IMR-90 (cell line): ENCODE results near the gene HAVCR2. TPM values are rescaled to one million over a fixed set of nuclear protein-coding genes. Genes with fewer than 3 reads are reported as not detected.

ENCODE experiments used
- ATAC-seq: fragments of 200-7000 bp; cut with Tn5 transposase; 2 replicates; pipeline ENCODE4 v1.9.1; 2020; ENCODE audit warnings: low read depth, mild to moderate bottlenecking, moderate library complexity
- BruUV-seq: library from RNA; stranded (reverse); fragments of 400-500 nt; replicated peaks from 2 replicates; lab custom pipeline; 2021; lab: Mats Ljungman, UMichigan
- CTCF ChIA-PET: fragments of 300-600 bp; formaldehyde crosslinking; extraction: SDS; loops from one replicate; lab custom pipeline; 2021; ENCODE audit warnings: antibody characterized with exemption; lab: Yijun Ruan, JAX
- POLR2A ChIA-PET: fragments of 300-600 bp; sonication (Branson Sonifier 250); formaldehyde crosslinking; loops from one replicate; lab custom pipeline; 2022; ENCODE audit warnings: antibody characterized with exemption; ENCODE audit not compliant: unreplicated experiment; lab: Charles Lee
- DNase-seq: peaks from one replicate; pipeline ENCODE4 v3.0.0; 2013
- H2AFZ ChIP-seq: replicated peaks from 2 replicates; pipeline ENCODE3; 2013; ENCODE audit warnings: low read length, mild to moderate bottlenecking; ENCODE audit not compliant: poor library complexity
- H2AK5ac ChIP-seq: 2 replicates; pipeline ENCODE4 v1.6.1; 2013; ENCODE audit warnings: low read depth, low read length, inconsistent platforms
- H2AK9ac ChIP-seq: replicated peaks from 2 replicates; pipeline ENCODE3; 2013; ENCODE audit warnings: mild to moderate bottlenecking, low read depth, low read length, moderate library complexity; ENCODE audit not compliant: poor library complexity
- H2BK120ac ChIP-seq: 2 replicates; pipeline ENCODE4 v1.6.1; 2013; ENCODE audit warnings: low read depth, low read length, inconsistent platforms
- H2BK15ac ChIP-seq: 3 replicates; pipeline ENCODE4 v1.6.1; 2013; ENCODE audit warnings: low read depth, low read length, inconsistent platforms
- H2BK20ac ChIP-seq: 2 replicates; pipeline ENCODE4 v1.6.1; 2013; ENCODE audit warnings: low read depth, mild to moderate bottlenecking, inconsistent platforms, low read length, moderate library complexity
- H2BK5ac ChIP-seq: 2 replicates; pipeline ENCODE4 v1.6.1; 2013; ENCODE audit warnings: mild to moderate bottlenecking, low read depth, low read length, inconsistent platforms; ENCODE audit not compliant: poor library complexity, severe bottlenecking
- H3K14ac ChIP-seq: replicated peaks from 2 replicates; pipeline ENCODE4 v1.6.1; 2013; ENCODE audit warnings: low read depth, low read length, inconsistent platforms
- H3K18ac ChIP-seq: 2 replicates; pipeline ENCODE4 v1.6.1; 2013; ENCODE audit warnings: low read depth, low read length, control low read depth
- H3K23ac ChIP-seq: 2 replicates; pipeline ENCODE4 v1.6.1; 2013; ENCODE audit warnings: low read depth, low read length, inconsistent platforms
- H3K27ac ChIP-seq: 2 replicates; pipeline ENCODE4 v1.5.1; 2013; ENCODE audit warnings: mild to moderate bottlenecking, control low read depth, low read length; ENCODE audit not compliant: insufficient read depth
- H3K27me3 ChIP-seq: 2 replicates; pipeline ENCODE4 v1.6.1; 2013; ENCODE audit warnings: low read length; ENCODE audit not compliant: control insufficient read depth, insufficient read depth
- H3K36me3 ChIP-seq: 2 replicates; pipeline ENCODE4 v1.6.1; 2013; ENCODE audit warnings: low read length, mixed read lengths; ENCODE audit not compliant: control insufficient read depth, insufficient read depth
- H3K4ac ChIP-seq: 2 replicates; pipeline ENCODE4 v1.6.1; 2013; ENCODE audit warnings: low read depth, low read length, inconsistent platforms
- H3K4me1 ChIP-seq: 2 replicates; pipeline ENCODE4 v1.6.1; 2013; ENCODE audit warnings: low read length, mixed read lengths; ENCODE audit not compliant: control insufficient read depth, insufficient read depth
- H3K4me2 ChIP-seq: 2 replicates; pipeline ENCODE4 v1.6.1; 2013; ENCODE audit warnings: low read depth, mild to moderate bottlenecking, control low read depth, low read length, moderate library complexity
- H3K4me3 ChIP-seq: 2 replicates; pipeline ENCODE4 v1.5.1; 2013; ENCODE audit warnings: low read depth, mild to moderate bottlenecking, control low read depth, low read length, moderate library complexity; ENCODE audit not compliant: insufficient read depth
- H3K56ac ChIP-seq: 2 replicates; pipeline ENCODE4 v1.6.1; 2013; ENCODE audit warnings: low read length, inconsistent platforms; ENCODE audit not compliant: insufficient read depth; ENCODE audit errors: extremely low read depth
- H3K79me1 ChIP-seq, 2 experiments: 2 replicates each; pipeline ENCODE4 v1.6.1; 2013; ENCODE audit warnings: low read length in 2 of 2, inconsistent platforms in 1 of 2, low read depth in 1 of 2
- H3K9ac ChIP-seq: 2 replicates; pipeline ENCODE4 v1.6.1; 2013; ENCODE audit warnings: low read depth, low read length, control low read depth
- H3K9me1 ChIP-seq: 2 replicates; pipeline ENCODE4 v1.6.1; 2013; ENCODE audit warnings: low read length, inconsistent platforms; ENCODE audit not compliant: insufficient read depth
- H3K9me3 ChIP-seq: 2 replicates; pipeline ENCODE4 v1.6.1; 2013; ENCODE audit warnings: low read length; ENCODE audit not compliant: control insufficient read depth, insufficient read depth
- H4K20me1 ChIP-seq: 2 replicates; pipeline ENCODE4 v1.6.1; 2013; ENCODE audit warnings: low read length, inconsistent platforms; ENCODE audit not compliant: insufficient read depth
- H4K5ac ChIP-seq: 2 replicates; pipeline ENCODE4 v1.6.1; 2013; ENCODE audit warnings: mild to moderate bottlenecking, low read depth, low read length, control low read depth
- H4K8ac ChIP-seq, 2 experiments: 2 replicates each; pipeline ENCODE4 v1.6.1; 2013; ENCODE audit warnings: low read depth in 2 of 2, low read length in 2 of 2, control low read depth in 1 of 2, inconsistent platforms in 1 of 2
- H4K91ac ChIP-seq: 2 replicates; pipeline ENCODE4 v1.6.1; 2013; ENCODE audit warnings: low read depth, low read length, inconsistent platforms; ENCODE audit not compliant: insufficient read depth
- MXI1 ChIP-seq: IDR thresholded peaks from 2 replicates; pipeline ENCODE4 v1.6.1; 2012; ENCODE audit warnings: low read depth, mild to moderate bottlenecking, low read length, moderate library complexity, borderline replicate concordance
- RAD21 ChIP-seq: IDR thresholded peaks from 2 replicates; pipeline ENCODE4 v1.6.1; 2012; ENCODE audit warnings: low read length, improper control_type of control experiment
- SMC3 ChIP-seq: fragments of 150-350 bp; IDR thresholded peaks from 2 replicates; pipeline ENCODE4 v1.6.1; 2016; ENCODE audit warnings: low read depth, mild to moderate bottlenecking, antibody characterized with exemption, low read length, moderate library complexity
- WGBS, 2 experiments: methylation state at CpG; one replicate each; pipeline versions ENCODE4 v1.1.5 to v1.1.7; 2013; ENCODE audit warnings: missing lambda C conversion rate in 2 of 2; ENCODE audit not compliant: insufficient read length in 1 of 2; ENCODE audit errors: extremely low coverage in 2 of 2; 5-methylcytosine and 5-hydroxymethylcytosine counted together
- dilution Hi-C: fragments of 300-500 bp; cut with HindIII; formaldehyde crosslinking; loops from one replicate; pipeline ENCODE4 v1.14.3; 2018; ENCODE audit warnings: low sequenced_read_pairs; ENCODE audit not compliant: unreplicated experiment
- in situ Hi-C: fragments of 300-500 bp; cut with MboI; formaldehyde crosslinking; loops from 3 replicates; pipeline ENCODE4 v1.14.3; 2019; ENCODE audit warnings: low sequenced_read_pairs, inconsistent platforms, mixed read lengths
- intact Hi-C: fragments of 100-400 bp; cut with micrococcal nuclease; formaldehyde crosslinking; loops from 2 replicates; pipeline ENCODE4 v1.10.0; 2022
- polyA plus RNA-seq, 3 experiments: library from polyadenylated mRNA; depleted of rRNA; stranded (reverse); fragments of >200 nt; gene quantifications; 2 replicates each; pipeline ENCODE4 v1.2.3, GENCODE V29; 2012; ENCODE audit warnings: low replicate concordance in 1 of 3
- total RNA-seq: library from RNA; depleted of rRNA; stranded (reverse); fragments of >200 nt; gene quantifications from 2 replicates; pipeline ENCODE4 v1.2.3, GENCODE V29; 2012
- TF ChIP-seq, protein P1 (sequence below): conservative IDR thresholded peaks from 2 replicates; pipeline ENCODE4 v1.5.1; 2012; ENCODE audit warnings: mild to moderate bottlenecking, low read depth, low read length, improper control_type of control experiment

Gene HAVCR2
- total and polyA plus RNA-seq, 2 of the 4 experiments (the other 2 are of a cell fraction), result under 0.01 to 0.07 TPM

GRCh38 chr5:157148734-157149615 is 40.1 kb upstream of the HAVCR2 start:
- Histone ChIP-seq H3K9ac (no peak overlapping the region), H3K79me1 (no peaks in the 10 kb centered on the region), H3K56ac (no peak overlapping the region), H3K4ac (no peak overlapping the region), H3K9me3 (no peaks in the 10 kb centered on the region), H3K14ac (no peak overlapping the region), H3K9me1 (no peaks in the 10 kb centered on the region), H2AFZ (no peak overlapping the region), H3K27ac (no peak overlapping the region), H2AK5ac (no peak overlapping the region), H2BK120ac (no peak overlapping the region), H3K27me3 (no peaks in the 10 kb centered on the region; the same call in 1 of the 2 replicates), H2BK5ac (no peak overlapping the region), H4K91ac (no peak overlapping the region), H2BK20ac (no peak overlapping the region), H3K4me2 (no peak overlapping the region), H3K23ac (no peak overlapping the region), H3K4me1 (no peaks in the 10 kb centered on the region), H3K4me3 (no peak overlapping the region), H2AK9ac (no peak overlapping the region), H4K5ac (no peak overlapping the region), H4K8ac (no peak overlapping the region), H4K20me1 (no peaks in the 10 kb centered on the region), H3K36me3 (no peaks in the 10 kb centered on the region), H3K18ac (no peak overlapping the region), H2BK15ac (no peak overlapping the region)
- dilution Hi-C loops, result no loop called here
- TF ChIP-seq RAD21, result peak; percentile 68
- TF ChIP-seq, protein P1, sequence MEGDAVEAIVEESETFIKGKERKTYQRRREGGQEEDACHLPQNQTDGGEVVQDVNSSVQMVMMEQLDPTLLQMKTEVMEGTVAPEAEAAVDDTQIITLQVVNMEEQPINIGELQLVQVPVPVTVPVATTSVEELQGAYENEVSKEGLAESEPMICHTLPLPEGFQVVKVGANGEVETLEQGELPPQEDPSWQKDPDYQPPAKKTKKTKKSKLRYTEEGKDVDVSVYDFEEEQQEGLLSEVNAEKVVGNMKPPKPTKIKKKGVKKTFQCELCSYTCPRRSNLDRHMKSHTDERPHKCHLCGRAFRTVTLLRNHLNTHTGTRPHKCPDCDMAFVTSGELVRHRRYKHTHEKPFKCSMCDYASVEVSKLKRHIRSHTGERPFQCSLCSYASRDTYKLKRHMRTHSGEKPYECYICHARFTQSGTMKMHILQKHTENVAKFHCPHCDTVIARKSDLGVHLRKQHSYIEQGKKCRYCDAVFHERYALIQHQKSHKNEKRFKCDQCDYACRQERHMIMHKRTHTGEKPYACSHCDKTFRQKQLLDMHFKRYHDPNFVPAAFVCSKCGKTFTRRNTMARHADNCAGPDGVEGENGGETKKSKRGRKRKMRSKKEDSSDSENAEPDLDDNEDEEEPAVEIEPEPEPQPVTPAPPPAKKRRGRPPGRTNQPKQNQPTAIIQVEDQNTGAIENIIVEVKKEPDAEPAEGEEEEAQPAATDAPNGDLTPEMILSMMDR, result peak; percentile 84
- peak; percentile 51 for TF ChIP-seq SMC3
- TF ChIP-seq MXI1, result no peak
- 79% methylated on average over 2 of the region's 14 CpGs; no CpG with 5 or more reads in 1 of the 2 experiments for WGBS, 2 experiments
- intact Hi-C loops, result loop anchor here (1.0 to 5.0 kb wide), 3 partner anchors 103 to 593 kb away; partner anchors contain the start of gene LSM11
- ATAC-seq, result peak; percentile 93
- in situ Hi-C loops, result loop anchor here (10.0 to 25.0 kb wide), 3 partner anchors 166 to 1212 kb away; partner anchors contain the start of gene LSM11
- BruUV-seq, result no TSS peak
- ChIA-PET POLR2A (no interaction called here), CTCF (interaction anchor here (0.5 to 1.6 kb wide), 6 partner anchors 8 to 586 kb away, joined by 3 to 5 read pairs (median 3); partner anchors contain the start of gene THG1L)
- peak; percentile 60 for DNase-seq
